Neural progenitor cell (in vitro differentiated cells): Measurements from ENCODE around the gene TIAM1.

Source experiments
- CTCF ChIP-seq: fragments of 200-600 bp; sonication (generic); IDR thresholded peaks from 2 replicates; pipeline ENCODE4 v1.5.1; 2017; ENCODE audit warnings: antibody characterized with exemption, mild to moderate bottlenecking
- EZH2 ChIP-seq: fragments of 200-600 bp; sonication (generic); IDR thresholded peaks from 2 replicates; pipeline ENCODE4 v1.6.1; 2017; ENCODE audit warnings: antibody characterized with exemption, mild to moderate bottlenecking, moderate library complexity
- EZH2phosphoT487 ChIP-seq: fragments of 200-600 bp; sonication (generic); IDR thresholded peaks from 2 replicates; pipeline ENCODE4 v1.6.1; 2017; ENCODE audit warnings: antibody characterized with exemption

GRCh38 chr21:31173881-31174555 is 170.0 kb downstream of the TIAM1 start:
- TF ChIP-seq CTCF (no peak), EZH2 (no peak), EZH2phosphoT487 (no peak)
